Activated CD8-positive, alpha-beta memory T cell treated with anti-CD3 and anti-CD28 coated beads, Interleukin-2, amount 50 U/mL, for 4 hours (primary cell): ENCODE data around the gene KRT73.

Source experiments
- DNase-seq: peaks from one replicate; pipeline ENCODE4 v3.0.0-alpha.2; 2020

Gene KRT73

DNA sequence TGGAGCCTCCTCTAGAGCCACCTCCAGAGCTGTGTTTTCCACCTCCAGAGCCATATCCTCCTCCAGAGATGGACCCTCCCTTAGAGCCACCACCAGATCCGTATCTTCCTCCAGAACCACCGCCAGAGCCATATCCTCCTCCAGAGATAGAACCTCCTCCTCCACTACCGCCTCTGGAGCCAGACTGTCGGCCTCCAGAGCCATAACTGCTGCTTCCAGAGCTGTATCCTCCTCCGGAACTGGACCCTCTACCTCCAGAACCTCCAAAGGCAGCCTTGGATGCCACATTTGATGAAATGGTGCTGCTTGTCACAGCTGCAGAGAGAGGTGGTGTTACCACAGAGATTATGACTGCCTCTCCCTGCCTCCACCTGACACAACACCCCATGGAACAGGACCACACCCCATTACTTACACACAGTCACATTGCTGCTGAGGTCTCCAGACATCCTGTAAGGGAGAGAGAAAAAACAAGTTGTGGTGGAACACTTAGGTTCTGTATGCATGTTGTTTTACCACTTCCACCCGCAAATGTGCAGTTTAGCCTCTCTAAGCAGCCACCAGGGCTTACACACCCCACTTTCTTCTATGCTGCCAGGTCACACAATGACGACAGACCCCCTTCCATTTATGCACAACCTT lies 26.9 kb upstream of the KRT73 start:
- no peak for DNase-seq

DNA sequence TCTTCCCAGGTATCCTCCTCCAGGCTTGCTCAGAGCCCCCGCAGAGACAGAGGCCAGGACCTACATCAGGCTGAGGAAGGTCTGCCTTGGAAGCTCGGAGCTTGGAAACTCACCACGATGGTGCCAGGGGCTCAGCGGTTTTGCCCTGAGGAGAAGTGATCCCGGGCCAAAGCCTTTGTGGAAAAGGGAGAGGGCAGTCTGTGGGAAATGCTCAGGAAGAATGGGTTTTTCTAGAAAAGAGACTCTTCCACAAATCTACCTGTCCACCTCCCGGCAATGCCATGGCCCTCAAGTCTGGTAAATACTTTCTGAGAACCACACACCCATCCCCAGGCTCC lies 25.7 kb upstream of the KRT73 start:
- no peak for DNase-seq

DNA sequence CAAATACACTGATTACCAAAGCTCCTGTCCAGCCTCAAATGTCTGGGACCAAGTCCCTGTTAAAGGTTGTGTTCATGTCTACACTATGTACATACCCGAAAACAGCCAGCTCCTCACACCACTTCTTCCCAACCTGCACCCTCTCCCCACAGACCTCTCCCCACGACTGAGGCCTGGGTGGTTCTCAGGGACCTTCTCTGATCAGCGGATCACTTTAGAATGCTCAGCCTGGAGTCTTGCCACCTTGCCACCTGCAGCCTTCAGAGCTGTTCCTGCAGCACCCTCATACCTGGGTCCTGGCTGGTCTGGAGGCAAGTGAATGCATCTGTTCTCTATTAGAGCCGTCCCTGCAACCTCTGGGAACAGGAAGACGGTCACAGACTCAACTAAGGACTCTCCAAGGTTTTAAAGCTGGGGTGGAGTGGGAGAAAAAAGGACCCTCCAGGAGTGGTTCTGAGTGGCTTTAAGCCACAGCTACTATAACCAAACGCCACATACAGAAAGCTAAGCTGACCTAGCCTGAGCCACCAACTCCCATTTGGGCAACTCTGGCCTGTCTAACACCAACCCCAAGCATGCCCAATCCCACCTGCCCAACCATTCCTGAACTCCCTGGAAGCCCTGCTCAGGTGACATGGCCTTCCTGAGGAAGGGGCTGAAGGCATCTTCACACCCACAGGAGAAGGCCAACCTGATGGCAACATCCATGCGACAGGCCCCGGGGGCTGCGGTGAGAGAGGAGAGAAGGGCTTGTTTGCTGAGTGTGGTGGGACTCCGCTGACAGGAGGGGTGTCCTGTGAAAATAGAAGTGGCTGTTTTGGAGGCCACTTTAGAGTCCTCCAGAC lies 25.1 kb upstream of the KRT73 start:
- no peak for DNase-seq

- DNase-seq: no peak
These were observed 23.1 kb upstream of the KRT73 start for GRCh38 chr12:52641468-52641867.

GRCh38 chr12:52637299-52637698 lies 18.9 kb upstream of the KRT73 start:
- no peak for DNase-seq

- DNase-seq: no peak
These were observed 18.4 kb upstream of the KRT73 start for GRCh38 chr12:52636592-52637258.

- no peak for DNase-seq
These were observed 17.8 kb upstream of the KRT73 start for GRCh38 chr12:52636189-52636588.

DNA sequence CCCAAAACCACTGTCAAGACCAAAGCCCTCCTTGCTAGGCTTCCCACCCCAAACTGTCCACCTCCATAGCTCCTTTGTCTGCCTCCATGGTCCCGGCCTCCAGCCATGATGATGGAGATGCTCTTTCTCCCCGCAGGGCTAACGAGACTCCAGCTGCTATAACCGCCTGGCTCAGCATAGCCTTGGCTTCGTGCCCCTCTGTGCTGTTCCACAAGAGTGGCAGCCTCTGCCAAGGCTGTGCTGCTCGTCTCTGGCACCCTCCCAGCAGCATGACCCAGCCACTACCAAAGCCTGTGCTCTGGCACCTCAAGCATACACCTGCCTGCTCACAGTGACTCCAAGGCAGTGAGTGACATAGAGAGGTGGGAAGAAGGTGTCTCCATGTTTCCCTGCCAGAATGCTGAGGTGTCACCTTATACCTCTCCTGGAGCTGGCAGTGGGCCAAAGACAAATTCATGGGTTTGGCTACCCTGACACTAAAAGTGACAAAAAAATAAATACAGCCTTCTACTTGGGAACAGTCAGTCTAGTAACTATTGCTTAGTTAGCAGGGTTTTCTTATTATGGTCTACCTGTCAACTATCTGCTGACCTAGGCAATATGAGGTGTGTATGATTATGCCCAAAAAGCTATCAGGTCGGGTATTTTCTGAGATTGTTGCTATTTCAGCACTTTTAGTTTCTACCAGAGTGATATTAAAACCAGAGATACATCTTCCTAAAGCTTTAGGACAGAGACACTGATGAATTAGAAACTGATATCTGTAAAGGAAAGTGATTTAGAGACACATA lies 16.1 kb upstream of the KRT73 start:
- DNase-seq: no peak

DNA sequence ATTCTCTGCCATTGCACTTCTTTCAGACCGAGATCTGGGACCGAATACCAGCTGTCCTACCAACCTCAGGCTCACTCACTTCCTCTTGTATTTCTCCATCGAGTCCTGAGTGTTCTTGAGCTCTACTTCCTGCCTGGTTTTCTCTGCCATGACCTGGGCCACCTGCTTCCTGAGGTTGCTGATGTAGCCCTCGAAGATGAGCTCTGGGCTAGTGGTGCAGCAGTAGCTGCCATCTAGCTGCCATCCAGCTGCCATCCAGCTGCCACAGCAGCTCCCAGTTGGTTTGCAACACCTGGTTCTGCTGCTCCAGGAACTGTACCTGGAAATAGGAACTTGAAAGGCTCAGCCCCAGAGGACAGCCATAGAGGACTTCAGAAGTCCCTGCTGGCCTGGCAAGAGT lies 15.0 kb upstream of the KRT73 start:
- no peak for DNase-seq

DNA sequence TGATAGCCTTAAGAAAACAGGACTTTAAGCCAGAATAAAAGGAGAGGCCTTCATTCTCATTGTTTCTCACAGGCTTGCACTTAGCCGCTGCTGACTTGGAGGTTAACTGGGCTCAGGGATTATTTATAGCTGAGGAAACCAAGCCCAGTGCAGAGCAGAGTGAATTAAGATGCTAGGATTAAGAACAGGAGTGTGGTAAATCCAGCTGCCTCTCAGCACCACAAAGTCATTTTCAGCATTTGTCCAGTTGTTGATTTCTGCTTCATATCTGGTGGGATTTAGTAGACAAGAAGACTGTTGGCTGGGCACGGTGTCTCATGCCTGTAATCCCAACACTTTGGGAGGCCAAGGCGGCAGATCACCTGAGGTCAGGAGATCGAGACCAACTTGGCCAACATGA lies 14.3 kb upstream of the KRT73 start:
- DNase-seq: no peak

DNA sequence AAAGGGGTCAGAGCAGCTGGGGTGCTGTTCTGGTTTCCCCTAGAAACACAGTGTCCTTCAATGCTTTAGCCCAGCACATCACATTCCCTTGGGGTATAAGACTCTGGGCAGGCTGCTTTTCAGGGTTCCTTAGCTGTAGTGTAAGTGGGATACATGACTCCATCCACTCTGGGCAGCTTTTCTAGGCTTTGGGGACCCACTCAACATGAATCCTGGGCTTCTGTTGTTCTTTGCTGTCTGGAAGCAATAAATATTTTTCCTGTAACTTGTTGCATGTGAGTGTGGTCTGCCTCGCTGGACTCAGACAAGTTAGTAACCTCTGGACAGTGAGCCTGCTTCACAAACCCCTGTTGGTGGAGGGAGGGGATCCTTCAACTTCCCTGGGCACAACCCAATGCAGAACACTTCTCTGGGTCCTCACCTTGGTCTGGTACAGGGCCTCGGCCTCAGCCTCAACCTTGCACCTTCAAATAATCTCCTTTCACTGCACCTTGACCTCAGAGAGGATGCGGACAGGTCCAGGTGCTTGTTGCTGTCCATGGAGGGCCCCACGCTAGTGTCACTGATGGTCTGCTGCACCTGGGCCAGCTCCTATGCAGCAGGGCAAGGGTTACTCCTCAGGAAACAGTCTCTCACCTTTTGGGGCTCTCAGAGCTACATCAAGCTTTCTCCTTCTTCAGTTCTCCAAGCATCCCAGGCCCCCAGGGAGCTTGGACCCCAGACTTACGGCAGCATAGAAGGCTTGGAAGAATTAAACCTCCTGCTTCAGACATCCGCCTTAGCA lies 13.5 kb upstream of the KRT73 start:
- DNase-seq: no peak

- DNase-seq: no peak
These were observed 12.9 kb upstream of the KRT73 start for GRCh38 chr12:52631264-52631663.

DNA sequence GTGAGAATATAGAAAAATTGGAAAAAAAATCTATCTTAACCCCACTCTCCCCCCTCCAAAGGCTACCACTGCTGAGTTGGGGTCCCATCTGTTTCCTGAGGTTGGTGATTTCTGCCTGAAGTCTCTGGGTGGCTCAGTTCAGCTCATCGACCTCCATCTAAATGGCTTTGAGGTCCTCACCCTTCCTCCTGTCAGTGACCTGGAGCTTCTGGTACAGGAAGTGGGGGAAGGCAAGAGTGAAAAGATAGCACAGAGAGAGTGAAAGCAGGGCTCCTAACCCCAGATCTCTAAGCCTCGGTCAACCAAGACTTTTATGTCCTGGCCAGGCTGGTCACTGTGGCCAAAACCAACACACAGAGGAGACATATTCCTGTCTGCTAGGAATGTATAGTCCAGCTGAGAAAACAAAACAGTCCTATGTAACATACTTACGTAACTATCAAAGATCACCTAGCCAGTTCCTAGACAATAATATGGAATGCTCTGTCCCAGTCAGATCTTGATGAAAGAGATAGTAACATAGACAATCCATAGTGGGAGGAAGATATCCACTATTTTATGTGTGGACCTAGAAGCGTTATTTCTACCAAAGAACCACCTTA lies 12.3 kb upstream of the KRT73 start:
- no peak for DNase-seq

GRCh38 chr12:52630008-52630500 lies 11.7 kb upstream of the KRT73 start:
- no peak for DNase-seq

DNA sequence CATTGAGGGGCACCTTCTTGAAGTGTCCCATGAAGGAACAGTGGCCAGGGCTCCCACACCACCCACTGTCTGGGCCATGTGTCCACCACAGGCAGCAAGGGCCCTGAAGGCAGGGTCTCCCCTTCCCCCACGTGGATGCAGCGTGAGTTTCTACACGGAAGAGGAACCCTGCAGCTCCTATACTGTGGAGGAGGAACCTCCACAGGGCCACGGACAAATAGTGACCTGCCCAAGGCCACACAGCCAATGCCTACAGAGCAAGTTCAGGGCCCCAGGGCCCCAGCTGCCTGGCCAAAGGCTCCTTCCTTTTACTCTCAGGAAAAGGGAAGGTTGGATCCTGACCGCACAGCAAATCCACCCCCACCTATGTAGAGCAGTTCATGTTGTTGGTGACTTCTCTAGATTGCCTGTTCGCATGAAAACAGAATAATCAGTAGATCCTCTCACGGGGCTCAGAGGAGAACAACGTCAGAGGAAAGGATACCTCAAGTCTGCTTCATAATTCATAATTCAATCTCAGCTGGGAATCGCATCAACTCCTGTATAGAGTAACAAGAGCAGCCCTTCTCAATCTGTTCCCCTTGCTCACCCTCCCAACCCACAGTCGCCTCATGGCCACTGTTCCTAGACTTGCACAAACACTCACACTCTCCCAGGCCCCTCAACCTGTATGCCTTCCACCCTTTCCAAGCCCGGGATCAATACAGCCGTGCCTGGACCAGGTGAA lies 11.1 kb upstream of the KRT73 start:
- no peak for DNase-seq

- DNase-seq: no peak
These were observed 10.5 kb upstream of the KRT73 start for GRCh38 chr12:52628841-52629240.

- no peak for DNase-seq
These were observed 9.8 kb upstream of the KRT73 start for GRCh38 chr12:52628111-52628507.

DNA sequence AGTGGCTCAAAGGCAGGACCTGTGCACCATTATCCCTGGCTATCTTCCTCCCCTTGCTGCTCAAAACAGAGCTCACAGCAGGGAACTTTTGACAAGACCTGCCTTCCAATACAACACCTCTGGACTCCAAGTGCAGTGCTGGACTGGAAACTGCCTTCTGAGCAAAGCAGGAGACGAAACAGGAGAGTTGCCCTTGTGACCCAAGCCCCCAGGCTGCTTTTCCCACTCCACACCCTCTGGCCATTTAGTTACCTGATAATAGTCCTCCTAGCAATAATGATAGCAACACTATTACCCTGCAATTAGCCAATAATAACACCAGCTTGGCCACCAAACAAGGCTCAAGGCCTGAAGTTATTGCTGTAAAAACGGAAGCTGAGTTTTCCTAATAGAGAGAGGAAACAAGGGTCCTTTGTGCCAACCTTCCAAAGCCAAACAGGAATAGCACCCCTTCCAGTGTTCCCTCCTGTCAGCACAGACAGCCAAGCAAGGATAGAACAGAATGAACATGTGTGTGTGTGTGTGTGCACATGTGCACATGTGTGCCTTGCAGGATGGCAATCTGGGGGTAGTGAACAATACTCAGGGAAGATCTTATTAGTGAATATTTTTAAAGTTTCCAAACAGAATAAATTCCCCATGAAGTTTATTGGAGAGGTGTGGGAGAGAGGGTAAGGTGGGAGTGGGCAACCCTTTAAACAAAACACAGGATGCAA lies 9.2 kb upstream of the KRT73 start:
- no peak for DNase-seq

GRCh38 chr12:52622349-52622748 lies 4.0 kb upstream of the KRT73 start:
- no peak for DNase-seq

DNA sequence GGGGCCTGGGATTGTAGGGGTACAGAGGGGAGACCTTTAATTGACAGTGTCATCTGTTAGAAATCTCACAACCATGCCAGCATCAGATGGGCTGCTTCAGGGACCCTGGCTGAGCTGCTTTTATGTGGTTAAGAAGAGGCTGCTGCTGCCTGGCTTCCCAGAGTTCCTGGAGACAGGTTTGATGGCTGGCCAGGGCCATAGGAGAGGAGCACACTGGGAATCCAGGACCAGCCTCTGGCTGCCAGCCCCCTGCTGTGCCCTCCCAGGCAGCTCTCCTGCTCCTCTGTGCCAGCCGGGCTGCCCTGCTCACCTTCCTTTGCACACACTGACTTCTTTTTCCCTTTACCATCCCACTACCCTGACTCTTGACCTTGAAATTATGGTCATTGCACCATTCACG lies 507 bp upstream of the KRT73 start:
- no peak for DNase-seq

DNA sequence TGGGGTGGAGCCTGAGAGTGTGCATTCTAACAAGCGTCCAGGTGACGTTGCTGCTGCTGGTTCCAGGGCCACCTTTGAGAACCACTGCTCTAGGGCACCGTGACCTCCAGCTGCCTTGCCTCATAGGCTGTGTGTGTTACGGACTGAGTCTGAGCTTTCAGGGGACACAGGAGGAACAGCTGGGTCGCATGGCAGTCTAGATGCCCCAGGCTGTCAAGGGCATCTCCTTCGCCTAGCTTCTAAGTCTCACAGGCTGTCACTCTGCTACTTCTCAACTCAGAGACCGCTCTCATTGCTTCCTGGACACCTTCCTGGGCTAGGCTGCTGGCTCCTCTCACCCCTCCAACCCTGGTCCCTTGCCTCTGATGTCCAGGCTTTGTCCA lies 965 bp downstream of the KRT73 start:
- no peak for DNase-seq
